Transverse colon (tissue), 4 donors: ENCODE data around the gene SYNPO2.
A peak's percentile ranks its signal among the peaks of the same experiment; 100 is the strongest.

Experiments used
- CTCF ChIP-seq, 5 experiments: fragments of 200-600 bp in 3 of 5; fragments of 450-650 bp in 2 of 5; sonication (generic) in 3 of 5; IDR thresholded peaks; 1 replicate in 2 of 5; 2 replicates in 3 of 5; pipeline ENCODE4 v1.5.1; 2016 to 2017; ENCODE audit warnings: antibody characterized with exemption in 5 of 5, inconsistent platforms in 3 of 5, mild to moderate bottlenecking in 2 of 5, moderate library complexity in 1 of 5
- EP300 ChIP-seq: sonication (generic); formaldehyde crosslinking; IDR thresholded peaks from one replicate; pipeline ENCODE4 v1.6.1; 2017; ENCODE audit warnings: antibody characterized with exemption, low read depth
- POLR2A ChIP-seq: fragments of 450-650 bp; IDR thresholded peaks from one replicate; pipeline ENCODE4 v1.6.1; 2016; ENCODE audit warnings: antibody characterized with exemption, mild to moderate bottlenecking, moderate library complexity
- POLR2AphosphoS5 ChIP-seq, 3 donors: sonication (generic); formaldehyde crosslinking; IDR thresholded peaks; one replicate each; pipeline ENCODE4 v1.6.1; 2016; ENCODE audit warnings: antibody characterized with exemption in 3 of 3

DNA sequence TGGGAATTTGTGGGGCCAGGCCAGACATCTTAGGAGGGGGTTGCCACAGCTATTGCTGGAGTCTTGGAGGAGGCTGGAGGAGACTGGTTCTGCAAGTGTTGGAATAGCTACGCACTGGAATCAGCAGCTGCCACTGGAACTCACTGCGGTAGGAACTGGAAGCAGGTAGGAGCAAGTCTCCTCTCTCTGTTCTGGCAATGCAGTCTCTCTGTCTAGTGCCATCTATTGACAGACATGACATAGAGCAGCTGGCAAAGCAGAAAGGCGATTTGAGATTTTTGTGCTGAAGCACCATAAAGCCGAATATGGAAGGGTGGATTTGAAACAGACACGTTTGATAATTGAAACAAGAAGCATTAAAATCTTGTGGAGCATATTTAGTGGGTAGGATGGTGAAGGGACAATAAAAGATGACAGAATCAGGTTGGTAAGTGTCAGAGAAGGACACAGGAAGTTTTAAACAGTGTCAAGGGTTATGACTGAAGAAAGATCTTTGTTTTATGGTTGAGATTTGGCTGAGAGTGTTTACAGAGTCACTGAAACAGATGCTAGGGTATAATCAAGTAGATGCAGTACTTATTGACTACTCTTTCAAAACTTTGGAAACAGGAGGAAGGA is 23.5 kb upstream of the SYNPO2 start:
- TF ChIP-seq POLR2AphosphoS5 (IDR thresholded peaks at IDR 0.05): no peak
- peak; percentile 49 to 60 (median 53) for TF ChIP-seq CTCF (IDR thresholded peaks at IDR 0.05)
- no peak for TF ChIP-seq POLR2A
- no peak for TF ChIP-seq EP300
